Measurements from ENCODE around the gene IQGAP3. TPM values are rescaled to one million over a fixed set of nuclear protein-coding genes. Genes with fewer than 3 reads are reported as not detected.

Gene IQGAP3
- total RNA-seq, 1 donor from 2014 or later = 9.8 TPM

DNA sequence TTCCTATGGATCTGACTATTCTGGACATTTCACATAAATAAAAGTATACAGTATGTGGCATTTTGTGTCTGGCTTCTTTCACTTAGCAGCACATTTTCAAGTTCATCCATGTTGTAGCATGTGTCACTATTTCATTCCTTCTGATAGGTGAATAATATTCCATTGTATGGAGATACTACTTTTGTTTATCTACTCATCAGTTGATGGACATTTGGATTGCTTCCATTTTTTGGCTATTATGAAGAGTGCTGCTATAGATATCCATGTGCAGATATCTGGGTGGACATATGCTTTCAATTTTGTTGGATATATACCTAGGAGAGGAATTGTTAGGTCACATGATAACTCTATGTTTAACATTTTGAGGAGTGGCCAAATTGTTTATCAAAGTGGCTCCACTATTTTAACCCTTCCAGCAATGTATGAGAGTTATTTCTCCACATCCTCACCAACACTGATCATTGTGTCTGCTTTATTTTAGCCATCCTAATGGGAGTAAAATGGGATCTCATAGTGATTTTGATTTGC, 49.9 kb downstream of the IQGAP3 start:
- DNase-seq (ENCODE audit: low spot score) = no peak
- Mint-ChIP-seq H3K4me1 (ENCODE audit: low read depth) (peaks cover 15% of the 10 kb centered on the region), H3K27ac (ENCODE audit: unreplicated experiment) (no peak overlapping the region), H3K4me3 (ENCODE audit: unreplicated experiment) (no peak overlapping the region), H3K9me3 (ENCODE audit: low read depth) (no peaks in the 10 kb centered on the region), H3K36me3 (ENCODE audit: low read depth) (peaks cover 1% of the 10 kb centered on the region), H3K27me3 (ENCODE audit: low read depth) (no peaks in the 10 kb centered on the region)
- TF ChIP-seq, protein P1, sequence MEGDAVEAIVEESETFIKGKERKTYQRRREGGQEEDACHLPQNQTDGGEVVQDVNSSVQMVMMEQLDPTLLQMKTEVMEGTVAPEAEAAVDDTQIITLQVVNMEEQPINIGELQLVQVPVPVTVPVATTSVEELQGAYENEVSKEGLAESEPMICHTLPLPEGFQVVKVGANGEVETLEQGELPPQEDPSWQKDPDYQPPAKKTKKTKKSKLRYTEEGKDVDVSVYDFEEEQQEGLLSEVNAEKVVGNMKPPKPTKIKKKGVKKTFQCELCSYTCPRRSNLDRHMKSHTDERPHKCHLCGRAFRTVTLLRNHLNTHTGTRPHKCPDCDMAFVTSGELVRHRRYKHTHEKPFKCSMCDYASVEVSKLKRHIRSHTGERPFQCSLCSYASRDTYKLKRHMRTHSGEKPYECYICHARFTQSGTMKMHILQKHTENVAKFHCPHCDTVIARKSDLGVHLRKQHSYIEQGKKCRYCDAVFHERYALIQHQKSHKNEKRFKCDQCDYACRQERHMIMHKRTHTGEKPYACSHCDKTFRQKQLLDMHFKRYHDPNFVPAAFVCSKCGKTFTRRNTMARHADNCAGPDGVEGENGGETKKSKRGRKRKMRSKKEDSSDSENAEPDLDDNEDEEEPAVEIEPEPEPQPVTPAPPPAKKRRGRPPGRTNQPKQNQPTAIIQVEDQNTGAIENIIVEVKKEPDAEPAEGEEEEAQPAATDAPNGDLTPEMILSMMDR (IDR thresholded peaks at IDR 0.05) = no peak

DNA sequence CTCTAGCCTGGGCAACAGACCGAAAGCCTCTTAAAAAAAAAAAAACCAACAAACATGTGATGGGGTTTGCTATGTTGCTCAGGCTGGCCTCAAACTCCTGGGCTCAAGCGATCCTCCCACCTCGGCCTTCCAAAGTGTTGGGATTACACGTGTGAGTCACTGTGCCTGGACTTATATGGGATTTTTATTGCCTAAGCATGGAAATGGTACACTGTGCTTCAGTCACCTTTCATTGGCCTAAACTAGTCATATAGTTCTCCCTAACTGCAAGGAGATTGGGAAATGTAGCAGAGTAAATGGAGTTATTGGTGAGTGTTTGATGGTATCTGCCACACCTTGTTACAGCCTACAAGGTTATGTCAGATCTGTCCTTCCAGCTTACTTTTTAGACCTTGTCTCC, 54.6 kb downstream of the IQGAP3 start:
- no peak overlapping the region for H3K27ac Mint-ChIP-seq (ENCODE audit: unreplicated experiment)
- TF ChIP-seq, protein P1 (IDR thresholded peaks at IDR 0.05) = no peak
- H3K27me3 Mint-ChIP-seq (ENCODE audit: low read depth) = no peaks in the 10 kb centered on the region
- H3K9me3 Mint-ChIP-seq (ENCODE audit: low read depth) = no peaks in the 10 kb centered on the region
- no peak overlapping the region for H3K4me3 Mint-ChIP-seq (ENCODE audit: unreplicated experiment)
- no peak for DNase-seq (ENCODE audit: low spot score)
- H3K36me3 Mint-ChIP-seq (ENCODE audit: low read depth) = no peaks in the 10 kb centered on the region
- H3K4me1 Mint-ChIP-seq (ENCODE audit: low read depth) = peaks cover 13% of the 10 kb centered on the region

DNA sequence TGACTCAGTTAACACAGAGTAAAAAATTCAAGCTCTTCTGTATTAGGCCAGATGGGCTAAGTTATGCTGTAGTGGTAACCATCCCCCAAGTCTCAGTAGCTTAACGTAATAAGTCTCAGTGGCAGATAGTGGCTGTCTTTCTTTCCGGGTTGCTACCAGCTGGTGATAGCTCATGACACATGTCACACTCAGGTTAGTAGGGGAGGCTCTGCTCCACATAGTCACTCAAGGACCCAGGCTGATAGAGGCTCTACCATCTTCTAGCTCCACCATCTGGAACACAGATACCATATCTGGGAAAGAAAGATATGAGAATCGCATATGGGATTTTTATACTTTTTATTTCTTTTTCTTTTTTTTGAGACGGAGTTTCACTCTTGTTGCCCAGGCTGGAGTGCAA, 55.5 kb downstream of the IQGAP3 start:
- H3K27ac Mint-ChIP-seq (ENCODE audit: unreplicated experiment) = no peak overlapping the region

DNA sequence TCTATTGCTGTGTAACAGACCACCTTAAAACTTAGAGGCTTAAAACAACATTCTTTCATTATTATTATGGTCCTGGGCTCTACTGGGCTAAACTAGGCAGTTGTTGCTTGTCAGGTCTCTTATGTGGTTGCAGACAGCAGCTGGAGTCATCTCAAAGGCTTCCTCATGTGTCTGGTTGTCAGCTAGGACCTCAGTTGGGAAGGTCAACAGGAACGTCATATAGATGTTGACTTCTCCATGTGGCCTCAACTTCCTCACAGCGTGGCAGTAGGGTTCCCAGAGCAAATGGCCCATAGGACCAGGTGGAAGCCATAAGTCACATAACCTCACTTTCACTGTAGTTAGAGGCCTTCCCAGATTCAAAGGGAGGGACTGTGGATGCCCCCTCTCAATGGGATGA, 56.4 kb downstream of the IQGAP3 start:
- DNase-seq (ENCODE audit: low spot score) = no peak
- H3K27ac Mint-ChIP-seq (ENCODE audit: unreplicated experiment) = no peak overlapping the region
- no peaks in the 10 kb centered on the region for H3K36me3 Mint-ChIP-seq (ENCODE audit: low read depth)
- no peaks in the 10 kb centered on the region for H3K9me3 Mint-ChIP-seq (ENCODE audit: low read depth)
- TF ChIP-seq, protein P1 (IDR thresholded peaks at IDR 0.05) = no peak
- H3K27me3 Mint-ChIP-seq (ENCODE audit: low read depth) = peaks cover 4% of the 10 kb centered on the region
- no peak overlapping the region for H3K4me3 Mint-ChIP-seq (ENCODE audit: unreplicated experiment)
- peaks cover 16% of the 10 kb centered on the region for H3K4me1 Mint-ChIP-seq (ENCODE audit: low read depth)

More for the DNA sequence above, 55.5 kb downstream of the IQGAP3 start:
- Mint-ChIP-seq H3K4me1 (ENCODE audit: low read depth) (peaks cover 14% of the 10 kb centered on the region), H3K9me3 (ENCODE audit: low read depth) (no peaks in the 10 kb centered on the region), H3K4me3 (ENCODE audit: unreplicated experiment) (no peak overlapping the region), H3K36me3 (ENCODE audit: low read depth) (no peaks in the 10 kb centered on the region), H3K27me3 (ENCODE audit: low read depth) (peaks cover 3% of the 10 kb centered on the region)
- DNase-seq (ENCODE audit: low spot score) = no peak
- TF ChIP-seq, protein P1 (IDR thresholded peaks at IDR 0.05) = no peak

DNA sequence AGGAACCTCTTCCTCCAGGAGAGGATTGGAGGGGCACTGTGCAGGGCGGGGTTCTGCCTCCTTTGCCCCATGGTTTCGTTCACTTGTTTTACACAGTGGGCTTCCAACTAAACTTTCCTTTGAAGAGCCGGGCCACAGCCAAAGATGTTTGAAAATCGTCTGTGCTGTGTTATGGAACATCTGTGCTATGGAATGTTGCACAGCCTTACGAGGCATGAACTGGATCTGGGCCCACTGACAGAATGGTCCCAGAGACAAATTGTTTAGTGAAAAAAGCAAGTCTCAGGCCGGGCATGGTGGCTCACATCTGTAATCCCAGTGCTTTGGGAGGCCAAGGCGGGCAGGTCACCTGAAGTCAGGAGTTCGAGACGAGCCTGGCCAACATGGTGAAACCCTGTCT, 59.2 kb downstream of the IQGAP3 start:
- DNase-seq (ENCODE audit: low spot score) = peak; percentile 40
- H3K27me3 Mint-ChIP-seq (ENCODE audit: low read depth) = peaks cover 4% of the 10 kb centered on the region
- no peak overlapping the region for H3K4me3 Mint-ChIP-seq (ENCODE audit: unreplicated experiment)
- H3K4me1 Mint-ChIP-seq (ENCODE audit: low read depth) = peaks cover 18% of the 10 kb centered on the region
- no peaks in the 10 kb centered on the region for H3K36me3 Mint-ChIP-seq (ENCODE audit: low read depth)
- TF ChIP-seq, protein P1 (IDR thresholded peaks at IDR 0.05) = no peak
- no peaks in the 10 kb centered on the region for H3K9me3 Mint-ChIP-seq (ENCODE audit: low read depth)
- H3K27ac Mint-ChIP-seq (ENCODE audit: unreplicated experiment) = no peak overlapping the region
